ENCODE measurements around the gene PRKRIP1.

DNA sequence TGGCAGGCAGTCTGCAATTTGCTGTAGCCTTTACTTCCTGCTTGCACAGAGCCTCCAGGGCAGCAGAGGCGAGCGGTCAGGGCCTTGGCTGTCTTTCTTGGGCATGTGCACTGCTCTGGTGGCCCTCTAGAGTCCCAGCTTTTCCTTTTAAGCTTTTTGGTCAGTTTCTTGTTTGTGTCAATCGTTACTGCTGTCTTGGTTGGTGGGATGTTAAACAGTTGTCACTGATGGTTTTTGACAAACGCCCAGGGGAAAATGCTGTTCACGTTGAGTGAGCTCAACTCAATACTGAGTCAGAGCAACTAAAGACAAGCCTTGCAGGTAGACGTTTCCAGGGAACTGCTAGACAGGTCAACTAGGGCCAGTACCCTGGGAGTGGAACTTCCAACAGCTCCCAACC is 14.0 kb downstream of the PRKRIP1 start:
- TF ChIP-seq GLI4 (tag by site-specific recombination; IDR thresholded peaks at IDR 0.05) (no peak), ZNF18 (tag by site-specific recombination; IDR thresholded peaks at IDR 0.05) (no peak), ZNF664 (tag by site-specific recombination; IDR thresholded peaks at IDR 0.05) (no peak), REST (tag by site-specific recombination; IDR thresholded peaks at IDR 0.05) (no peak), ZNF174 (tag by site-specific recombination; IDR thresholded peaks at IDR 0.05) (no peak), MYNN (tag by site-specific recombination; IDR thresholded peaks at IDR 0.05; ENCODE audit: borderline replicate concordance) (no peak), ZSCAN18 (tag by site-specific recombination; IDR thresholded peaks at IDR 0.05) (no peak), ZNF707 (tag by site-specific recombination; IDR thresholded peaks at IDR 0.05) (no peak), ZFP37 (tag by site-specific recombination; IDR thresholded peaks at IDR 0.05) (no peak), ZBTB1 (tag by site-specific recombination; IDR thresholded peaks at IDR 0.05) (no peak), ZNF585B (tag by site-specific recombination; IDR thresholded peaks at IDR 0.05) (no peak)
- TF ChIP-seq, protein P1, sequence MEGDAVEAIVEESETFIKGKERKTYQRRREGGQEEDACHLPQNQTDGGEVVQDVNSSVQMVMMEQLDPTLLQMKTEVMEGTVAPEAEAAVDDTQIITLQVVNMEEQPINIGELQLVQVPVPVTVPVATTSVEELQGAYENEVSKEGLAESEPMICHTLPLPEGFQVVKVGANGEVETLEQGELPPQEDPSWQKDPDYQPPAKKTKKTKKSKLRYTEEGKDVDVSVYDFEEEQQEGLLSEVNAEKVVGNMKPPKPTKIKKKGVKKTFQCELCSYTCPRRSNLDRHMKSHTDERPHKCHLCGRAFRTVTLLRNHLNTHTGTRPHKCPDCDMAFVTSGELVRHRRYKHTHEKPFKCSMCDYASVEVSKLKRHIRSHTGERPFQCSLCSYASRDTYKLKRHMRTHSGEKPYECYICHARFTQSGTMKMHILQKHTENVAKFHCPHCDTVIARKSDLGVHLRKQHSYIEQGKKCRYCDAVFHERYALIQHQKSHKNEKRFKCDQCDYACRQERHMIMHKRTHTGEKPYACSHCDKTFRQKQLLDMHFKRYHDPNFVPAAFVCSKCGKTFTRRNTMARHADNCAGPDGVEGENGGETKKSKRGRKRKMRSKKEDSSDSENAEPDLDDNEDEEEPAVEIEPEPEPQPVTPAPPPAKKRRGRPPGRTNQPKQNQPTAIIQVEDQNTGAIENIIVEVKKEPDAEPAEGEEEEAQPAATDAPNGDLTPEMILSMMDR (tag by site-specific recombination; IDR thresholded peaks at IDR 0.05): no peak
